Sigmoid colon (tissue), 7 donors: Measurements from ENCODE around the gene SUOX. TPM values are rescaled to one million over a fixed set of nuclear protein-coding genes. Genes with fewer than 3 reads are reported as not detected.

Source experiments
- DNase-seq: peaks from one replicate; pipeline ENCODE4 v3.0.0-alpha.2; 2019
- H3K27ac ChIP-seq, 4 donors: fragments of 200-600 bp; sonication (generic); one replicate each; pipeline ENCODE4 v1.5.1; 2016 to 2019; ENCODE audit warnings: mild to moderate bottlenecking in 1 of 4
- H3K27me3 ChIP-seq, 3 donors: fragments of 200-600 bp; sonication (generic); one replicate each; pipeline ENCODE4 v1.5.1; 2019; ENCODE audit warnings: mild to moderate bottlenecking in 1 of 3
- H3K36me3 ChIP-seq, 4 donors: fragments of 200-600 bp; sonication (generic); one replicate each; pipeline ENCODE4 v1.5.1; 2016 to 2019
- H3K4me1 ChIP-seq, 4 donors: fragments of 200-600 bp; sonication (generic); one replicate each; pipeline ENCODE4 v1.5.1; 2017 to 2019
- H3K4me3 ChIP-seq, 4 donors: fragments of 200-600 bp; sonication (generic); one replicate each; pipeline ENCODE4 v1.5.1; 2017 to 2019; ENCODE audit warnings: mild to moderate bottlenecking in 2 of 4, moderate library complexity in 1 of 4
- H3K9me3 ChIP-seq, 4 donors: fragments of 200-600 bp in 3 of 4; sonication (generic) in 3 of 4; one replicate each; pipeline versions ENCODE4 v1.5.1 to v1.6.1; 2013 to 2019
- EP300 ChIP-seq, 4 donors: sonication (generic); formaldehyde crosslinking; IDR thresholded peaks; one replicate each; pipeline ENCODE4 v1.6.1; 2017; ENCODE audit warnings: antibody characterized with exemption in 4 of 4
- POLR2A ChIP-seq, 2 donors: fragments of 450-650 bp; IDR thresholded peaks; one replicate each; pipeline ENCODE4 v1.6.1; 2016; ENCODE audit warnings: antibody characterized with exemption in 2 of 2, mild to moderate bottlenecking in 2 of 2, moderate library complexity in 2 of 2
- POLR2AphosphoS5 ChIP-seq, 4 donors: sonication (generic); formaldehyde crosslinking; IDR thresholded peaks; one replicate each; pipeline ENCODE4 v1.6.1; 2017; ENCODE audit warnings: antibody characterized with exemption in 4 of 4
- WGBS, 2 donors: extraction: QIAGEN DNeasy Blood & Tissue Kit; methylation state at CpG; one replicate each; pipeline ENCODE4 v1.1.7; 2013; 5-methylcytosine and 5-hydroxymethylcytosine counted together
- intact Hi-C: fragments of 100-400 bp; cut with DNase I; formaldehyde crosslinking; loops from one replicate; pipeline ENCODE4 v1.15.1; 2023
- polyA plus RNA-seq, 3 donors: library from polyadenylated mRNA; stranded (reverse); fragments of 200-250 nt; gene quantifications; one replicate each; pipeline ENCODE4 v1.2.3, GENCODE V29; 2013
- total RNA-seq, 4 donors: library from RNA; depleted of rRNA; stranded (reverse); fragments of >200 nt; gene quantifications; one replicate each; pipeline ENCODE4 v1.1.0, GENCODE V29; 2016
- TF ChIP-seq, protein P1 (sequence below), 4 experiments: fragments of 450-650 bp in 3 of 4; fragments of 200-600 bp in 1 of 4; IDR thresholded peaks; one replicate each; pipeline ENCODE4 v1.5.1; 2016 to 2019; ENCODE audit warnings: antibody characterized with exemption in 4 of 4, mild to moderate bottlenecking in 3 of 4, moderate library complexity in 2 of 4
- donor health status: healthy with polysubstance abuse.
- donor health status: Bipolar disorder and iron deficiency.
- donor health status: healthy.

The SUOX gene
- total RNA-seq (10 to 100 TPM; 20.9 to 51.0 (median 25.4) TPM), polyA plus RNA-seq (10 to 100 TPM in 2 of 3 donors, 1 to 10 TPM in 1; 8.4 to 16.1 (median 15.0) TPM)

DNA sequence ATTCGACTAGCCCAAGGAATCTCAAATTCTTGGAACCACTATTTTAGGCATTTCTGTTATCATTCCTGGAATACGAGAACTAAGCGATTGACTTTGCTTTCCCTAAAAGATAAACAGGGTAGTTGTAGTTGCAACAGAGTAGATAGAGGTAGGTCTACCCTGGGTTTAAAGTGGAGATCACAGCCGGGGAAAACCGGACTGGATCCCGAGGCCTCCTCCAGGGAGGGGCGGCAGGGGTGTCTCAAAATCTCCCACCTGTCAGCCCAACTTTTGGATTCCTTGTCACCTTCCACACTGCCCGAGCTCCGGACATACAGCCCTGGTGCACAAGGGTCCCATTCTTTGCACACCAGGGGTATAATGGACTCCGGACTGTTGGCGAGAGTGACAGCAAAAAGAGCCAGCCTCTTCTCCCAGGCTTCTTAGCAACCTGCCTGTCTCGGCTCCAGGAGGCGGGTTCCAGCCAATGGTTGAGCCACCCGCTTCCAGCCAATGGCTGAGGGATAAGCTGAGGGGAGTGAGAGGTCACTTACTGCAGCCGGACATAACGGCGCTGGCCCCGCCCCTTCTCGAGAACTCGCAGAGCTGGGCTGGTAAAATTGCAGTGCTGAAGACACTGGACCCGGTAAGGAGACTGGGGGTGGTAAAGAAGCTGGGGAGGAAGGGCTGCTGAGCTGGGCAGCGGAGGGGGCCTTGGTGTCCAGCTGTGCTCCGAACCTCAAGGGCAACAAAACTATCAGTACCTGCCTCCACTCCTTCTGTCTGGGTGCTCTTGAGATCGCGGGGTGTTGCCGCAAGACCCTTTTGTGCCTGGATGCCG, at the start of gene SUOX:
SUOX (plus strand) TSS at position 562 of the 820 bp plus-strand sequence. CDS start 4,946 bp downstream, outside the sequence.
- WGBS, 2 donors: 1% methylated on average over 27 of the region's 27 CpGs
- Histone ChIP-seq H3K4me3 (peak within 1 kb of the TSS; percentile 42 to 76 (median 72)), H3K27me3 (no peaks in the 10 kb centered on the region), H3K9me3 (no peaks in the 10 kb centered on the region), H3K4me1 (peaks cover 0 to 19% (median 16%) of the 10 kb centered on the region in 4 donors), H3K36me3 (peaks cover 15 to 61% (median 25%) of the 10 kb centered on the region in 4 donors), H3K27ac (peak within 1 kb of the TSS; percentile 84 to 91 (median 89))
- DNase-seq: peak; percentile 99
- intact Hi-C loops: loop anchor here (1.0 to 5.0 kb wide), 3 partner anchors 23 to 105 kb away; partner anchors contain the start of genes PA2G4, RAB5B and RPS26
- TF ChIP-seq POLR2A (IDR thresholded peaks at IDR 0.05) (peak in 1 of 2 donors; percentile 54), EP300 (IDR thresholded peaks at IDR 0.05) (no peak), POLR2AphosphoS5 (IDR thresholded peaks at IDR 0.05) (peak; percentile 55 to 88 (median 82))
- TF ChIP-seq, protein P1, sequence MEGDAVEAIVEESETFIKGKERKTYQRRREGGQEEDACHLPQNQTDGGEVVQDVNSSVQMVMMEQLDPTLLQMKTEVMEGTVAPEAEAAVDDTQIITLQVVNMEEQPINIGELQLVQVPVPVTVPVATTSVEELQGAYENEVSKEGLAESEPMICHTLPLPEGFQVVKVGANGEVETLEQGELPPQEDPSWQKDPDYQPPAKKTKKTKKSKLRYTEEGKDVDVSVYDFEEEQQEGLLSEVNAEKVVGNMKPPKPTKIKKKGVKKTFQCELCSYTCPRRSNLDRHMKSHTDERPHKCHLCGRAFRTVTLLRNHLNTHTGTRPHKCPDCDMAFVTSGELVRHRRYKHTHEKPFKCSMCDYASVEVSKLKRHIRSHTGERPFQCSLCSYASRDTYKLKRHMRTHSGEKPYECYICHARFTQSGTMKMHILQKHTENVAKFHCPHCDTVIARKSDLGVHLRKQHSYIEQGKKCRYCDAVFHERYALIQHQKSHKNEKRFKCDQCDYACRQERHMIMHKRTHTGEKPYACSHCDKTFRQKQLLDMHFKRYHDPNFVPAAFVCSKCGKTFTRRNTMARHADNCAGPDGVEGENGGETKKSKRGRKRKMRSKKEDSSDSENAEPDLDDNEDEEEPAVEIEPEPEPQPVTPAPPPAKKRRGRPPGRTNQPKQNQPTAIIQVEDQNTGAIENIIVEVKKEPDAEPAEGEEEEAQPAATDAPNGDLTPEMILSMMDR (IDR thresholded peaks at IDR 0.05): no peak

DNA sequence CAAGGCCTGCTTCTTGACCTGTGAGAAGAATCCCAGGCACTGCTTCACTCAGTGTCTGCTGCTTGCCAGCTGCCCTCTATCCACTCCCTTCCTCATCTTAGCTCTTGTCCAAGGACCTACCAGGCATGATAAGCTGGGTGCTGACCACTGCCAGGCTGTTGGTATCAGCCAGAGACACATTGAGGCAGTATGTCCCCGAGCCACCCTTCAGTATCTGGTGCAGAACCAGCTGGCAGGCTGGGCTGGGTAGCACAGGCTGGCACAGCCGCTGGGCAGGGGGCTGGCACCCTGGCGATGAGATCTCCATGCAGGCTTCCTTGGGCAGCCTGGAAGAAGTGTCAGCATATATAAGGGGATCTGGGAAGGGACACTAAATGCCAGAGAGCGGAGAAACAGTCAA, 41.7 kb upstream of the SUOX start:
- H3K36me3 ChIP-seq: peaks cover 0 to 25% (median 12%) of the 10 kb centered on the region in 4 donors
- H3K27me3 ChIP-seq: no peaks in the 10 kb centered on the region
- no peaks in the 10 kb centered on the region for H3K4me1 ChIP-seq
- H3K4me3 ChIP-seq: no peak overlapping the region
- intact Hi-C loops: no loop called here
- TF ChIP-seq POLR2A (IDR thresholded peaks at IDR 0.05) (no peak), EP300 (IDR thresholded peaks at IDR 0.05) (no peak), POLR2AphosphoS5 (IDR thresholded peaks at IDR 0.05) (no peak)
- TF ChIP-seq, protein P1 (IDR thresholded peaks at IDR 0.05): no peak
- DNase-seq: no peak
- WGBS, 2 donors: 89 to 93% methylated on average over 4 of the region's 4 CpGs
- H3K9me3 ChIP-seq: no peaks in the 10 kb centered on the region
- H3K27ac ChIP-seq: no peak overlapping the region

DNA sequence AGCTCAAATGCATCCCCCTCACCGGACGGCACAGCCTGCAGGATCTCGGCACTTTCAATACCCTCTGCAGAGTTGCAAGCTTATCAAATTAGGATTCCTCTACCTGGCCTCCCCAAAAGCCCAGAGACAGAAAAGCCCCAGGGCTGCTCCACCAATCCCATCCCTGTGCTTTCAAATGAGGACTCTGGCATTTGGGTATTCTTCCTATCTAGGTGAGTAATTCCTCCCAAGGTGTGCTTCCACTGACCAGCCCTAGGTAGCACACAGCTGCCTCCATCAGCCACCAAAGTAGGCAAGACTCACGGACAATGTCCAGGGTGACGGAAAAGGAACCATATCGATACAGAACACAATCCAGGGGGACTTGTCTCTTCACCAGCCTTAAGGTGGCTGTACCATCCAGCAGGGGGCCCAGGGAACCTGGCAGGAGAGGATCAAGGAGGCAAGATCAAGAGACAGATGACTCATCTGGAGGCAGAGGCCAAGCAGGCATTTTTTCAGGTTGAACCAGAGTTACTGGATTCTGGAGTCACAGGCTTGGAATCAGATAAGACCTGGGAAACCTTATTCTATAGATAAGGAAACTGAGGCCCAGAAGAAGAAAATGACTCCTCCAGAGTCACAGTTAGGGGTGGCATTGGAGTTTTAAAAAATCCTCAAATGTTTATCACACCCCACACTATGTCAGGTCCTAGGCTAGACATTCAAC, 41.1 kb upstream of the SUOX start:
- Histone ChIP-seq H3K4me1 (no peaks in the 10 kb centered on the region), H3K36me3 (peaks cover 0 to 25% (median 12%) of the 10 kb centered on the region in 4 donors), H3K27me3 (no peaks in the 10 kb centered on the region), H3K27ac (no peak overlapping the region), H3K9me3 (no peaks in the 10 kb centered on the region), H3K4me3 (no peak overlapping the region)
- 91 to 94% methylated on average over 6 of the region's 6 CpGs for WGBS, 2 donors
- no peak for DNase-seq
- intact Hi-C loops: no loop called here
- TF ChIP-seq POLR2A (IDR thresholded peaks at IDR 0.05): no peak
- TF ChIP-seq, protein P1 (IDR thresholded peaks at IDR 0.05): no peak
- no peak for TF ChIP-seq POLR2AphosphoS5 (IDR thresholded peaks at IDR 0.05)
- TF ChIP-seq EP300 (IDR thresholded peaks at IDR 0.05): no peak

DNA sequence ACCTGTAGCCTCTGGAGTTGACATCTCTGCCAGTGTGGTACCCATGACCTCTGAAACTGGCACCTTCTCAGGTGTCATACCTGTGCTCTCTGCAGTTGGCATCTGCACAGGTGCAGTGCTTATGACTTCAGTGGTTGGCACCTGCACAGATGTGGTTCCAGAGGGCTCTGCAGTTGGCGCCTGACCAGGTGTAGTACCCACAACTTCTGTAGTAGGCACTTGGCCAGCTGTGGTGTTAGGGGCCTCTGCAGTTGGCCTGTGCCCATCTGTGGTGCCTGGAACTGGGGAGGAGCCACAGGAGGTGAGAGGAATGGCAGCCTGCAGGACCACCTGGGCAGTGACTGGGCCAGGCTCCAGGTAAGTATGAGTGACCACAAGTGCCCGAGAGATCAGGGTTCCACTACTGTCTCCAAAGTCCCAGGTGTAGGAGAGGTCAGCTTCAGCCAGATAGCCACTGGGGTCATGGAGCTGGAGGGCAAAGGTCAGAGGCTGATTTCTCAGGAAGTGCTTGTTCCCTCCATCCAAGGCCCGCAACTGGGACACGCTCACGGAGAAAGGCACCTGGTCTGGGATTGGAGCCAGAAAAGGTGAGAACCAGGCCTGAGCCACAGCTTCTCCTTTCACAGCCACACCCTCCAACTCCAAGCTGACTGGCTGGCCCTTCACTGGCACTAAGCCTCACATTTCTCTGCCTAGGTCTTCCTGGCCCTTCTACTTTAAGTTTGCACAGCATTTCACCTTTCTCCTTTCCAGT, 39.8 kb upstream of the SUOX start:
- intact Hi-C loops: no loop called here
- WGBS, 2 donors: 40 to 74% methylated on average over 5 of the region's 5 CpGs
- Histone ChIP-seq H3K36me3 (peaks cover 0 to 14% (median 6%) of the 10 kb centered on the region in 4 donors), H3K27me3 (no peaks in the 10 kb centered on the region), H3K27ac (no peak overlapping the region), H3K4me3 (no peak overlapping the region), H3K4me1 (no peaks in the 10 kb centered on the region), H3K9me3 (no peaks in the 10 kb centered on the region)
- no peak for DNase-seq
- TF ChIP-seq EP300 (IDR thresholded peaks at IDR 0.05) (no peak), POLR2A (IDR thresholded peaks at IDR 0.05) (no peak), POLR2AphosphoS5 (IDR thresholded peaks at IDR 0.05) (no peak)
- TF ChIP-seq, protein P1 (IDR thresholded peaks at IDR 0.05): no peak
